ENCODE data around the gene CORO2A.
"Not testable (repeated sequence)": the region's sequence is repeated elsewhere in the genome, so short reads cannot be mapped to it uniquely, and the experiment has no call there.

Gene CORO2A

DNA sequence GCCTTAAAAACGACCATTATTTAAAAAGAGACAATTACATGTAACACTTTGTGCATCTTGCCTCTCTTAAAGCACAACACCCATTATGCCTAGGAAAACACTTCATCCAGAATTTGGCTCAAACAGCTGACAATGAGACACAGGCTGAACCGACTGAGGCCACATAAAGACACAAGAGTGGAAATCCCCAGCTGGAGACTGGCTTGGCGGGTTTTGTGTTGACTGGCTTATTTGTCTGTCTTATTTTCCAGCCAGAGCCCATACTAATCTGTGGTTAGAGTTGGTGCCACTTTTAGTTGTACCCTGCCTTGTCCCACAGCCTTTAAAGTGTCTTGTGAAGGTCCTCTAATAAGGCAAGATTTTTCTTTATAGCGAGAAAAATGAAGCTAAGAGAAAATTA is 94.6 kb downstream of the CORO2A start:
- no peak for DNase-seq (ENCODE audit: low read depth)
- no peak overlapping the region for H3K4me3 ChIP-seq (ENCODE audit: low read depth, low read length)

DNA sequence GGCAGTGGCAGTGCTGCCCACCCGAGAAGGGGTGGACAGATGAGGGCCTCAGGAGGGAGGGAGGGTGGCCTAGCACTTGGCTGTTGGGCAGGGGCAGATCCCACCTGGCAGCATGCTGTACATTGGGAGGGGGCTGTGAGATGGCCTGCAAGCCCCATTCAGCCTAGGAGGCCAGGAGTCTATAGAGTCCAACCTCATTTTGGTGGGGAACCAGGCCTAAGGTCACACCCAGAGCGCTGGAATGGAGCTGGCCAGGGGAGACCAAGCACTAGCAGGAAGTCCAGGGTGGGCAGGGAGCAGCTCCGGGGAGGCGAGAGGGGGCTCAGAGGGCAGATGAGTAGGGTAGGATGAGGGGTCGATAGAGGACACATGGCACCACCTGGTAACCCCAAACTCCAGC is 96.3 kb downstream of the CORO2A start:
- H3K4me3 ChIP-seq (ENCODE audit: low read depth, low read length), result no peak overlapping the region
- DNase-seq (ENCODE audit: low read depth), result no peak

DNA sequence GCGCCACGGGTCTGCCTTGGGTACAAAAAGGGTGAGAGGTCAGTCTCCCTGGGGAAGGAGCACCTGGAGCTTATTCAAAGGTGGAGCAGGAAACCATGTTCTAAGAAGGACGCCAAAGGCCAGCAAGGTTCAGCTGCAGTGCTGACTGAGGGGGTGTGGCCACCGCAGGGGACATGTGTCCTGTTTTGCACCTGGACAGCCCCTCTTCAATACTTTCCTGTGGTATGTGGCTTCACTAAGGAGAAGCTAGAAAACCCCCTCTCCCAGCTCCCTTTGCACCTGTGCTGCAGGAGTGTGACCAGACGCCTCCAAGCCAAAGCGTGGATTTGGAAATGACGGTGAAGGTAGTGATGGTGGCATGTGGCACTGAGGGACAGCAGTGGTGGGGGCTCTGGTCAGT is 97.0 kb downstream of the CORO2A start:
- no peak overlapping the region for H3K4me3 ChIP-seq (ENCODE audit: low read depth, low read length)
- DNase-seq (ENCODE audit: low read depth), result no peak

GRCh38 chr9:98094851-98095250 is 97.6 kb downstream of the CORO2A start:
- no peak for DNase-seq (ENCODE audit: low read depth)
- H3K4me3 ChIP-seq (ENCODE audit: low read depth, low read length), result no peak overlapping the region

GRCh38 chr9:98094316-98094715 is 98.1 kb downstream of the CORO2A start:
- no peak overlapping the region for H3K4me3 ChIP-seq (ENCODE audit: low read depth, low read length)
- DNase-seq (ENCODE audit: low read depth), result no peak

DNA sequence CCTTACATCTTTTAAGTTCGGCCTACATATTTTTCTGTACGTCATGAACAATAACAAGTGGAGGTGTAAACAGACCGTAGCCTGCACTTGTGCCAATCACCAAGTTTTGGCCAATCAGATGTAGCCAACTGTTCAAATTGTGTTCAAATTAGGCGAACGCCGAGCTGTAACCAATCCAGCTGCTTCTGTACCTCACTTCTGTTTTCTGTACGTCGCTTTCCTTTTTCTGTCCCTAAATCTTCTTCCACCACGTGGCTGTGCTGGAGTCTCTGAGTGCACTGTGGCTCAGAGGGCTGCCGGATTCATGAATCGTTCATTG is 99.9 kb downstream of the CORO2A start:
- H3K4me3 ChIP-seq (ENCODE audit: low read depth, low read length), result no peak overlapping the region
- DNase-seq (ENCODE audit: low read depth), result no peak

- DNase-seq (ENCODE audit: low read depth), result peak; percentile 19
- H3K4me3 ChIP-seq (ENCODE audit: low read depth, low read length), result no peak overlapping the region
These were observed 100.5 kb downstream of the CORO2A start for GRCh38 chr9:98091735-98092612.

- not testable (repeated sequence) for H3K4me3 ChIP-seq (ENCODE audit: low read depth, low read length); DNase-seq (ENCODE audit: low read depth)
These were observed 101.8 kb downstream of the CORO2A start for GRCh38 chr9:98090674-98091073.

DNA sequence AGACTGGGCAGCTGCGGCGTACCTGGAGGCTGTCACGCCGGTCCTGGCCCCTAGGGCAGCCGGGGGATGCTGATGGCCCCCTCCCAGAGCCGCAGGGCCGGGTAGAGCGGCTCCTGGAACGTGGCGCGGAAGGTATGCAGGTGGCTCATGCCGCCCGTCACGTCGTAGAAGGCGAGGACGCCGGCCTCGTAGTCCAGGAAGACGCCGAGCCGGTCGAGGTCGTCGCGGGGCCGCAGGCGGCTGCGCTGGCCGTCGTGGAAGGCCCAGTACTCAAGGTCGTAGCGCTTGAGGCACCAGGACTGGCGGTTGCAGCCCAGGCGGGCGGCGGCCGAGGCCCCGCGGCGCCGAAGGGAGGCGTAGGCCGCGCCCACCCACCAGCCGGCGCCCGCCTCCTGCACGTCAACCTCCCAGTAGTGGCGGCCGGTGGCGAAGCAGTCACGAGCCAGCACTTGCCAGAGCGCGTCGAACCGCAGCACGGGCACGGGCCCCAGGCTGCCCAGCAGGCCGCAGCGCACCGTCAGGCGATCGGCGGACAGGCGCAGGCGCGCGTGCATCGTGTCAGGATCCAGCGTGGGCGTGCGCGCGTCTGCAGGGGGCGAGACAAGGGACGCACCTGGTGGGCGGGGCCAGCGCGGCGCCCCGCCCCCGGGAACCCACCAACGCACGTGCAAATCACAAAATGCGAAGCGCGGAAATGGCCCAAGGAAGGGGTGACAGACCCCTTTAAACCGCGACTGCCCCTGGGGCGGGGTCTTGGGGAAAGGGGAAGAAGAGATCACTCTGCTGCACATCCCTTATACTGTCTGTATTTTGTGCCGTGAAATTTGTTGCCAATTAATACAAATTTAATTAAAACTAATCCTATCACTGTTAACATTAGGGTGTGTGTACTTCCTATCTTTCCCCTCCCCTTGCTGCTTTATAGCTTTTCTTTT is 104.8 kb downstream of the CORO2A start:
- peak; percentile 20 for DNase-seq (ENCODE audit: low read depth)
- peak overlapping the region; percentile 43 for H3K4me3 ChIP-seq (ENCODE audit: low read depth, low read length)

GRCh38 chr9:98086461-98086860 is 106.0 kb downstream of the CORO2A start:
- no peak for DNase-seq (ENCODE audit: low read depth)
- H3K4me3 ChIP-seq (ENCODE audit: low read depth, low read length), result no peak overlapping the region

- DNase-seq (ENCODE audit: low read depth), result no peak
- H3K4me3 ChIP-seq (ENCODE audit: low read depth, low read length), result no peak overlapping the region
These were observed 106.5 kb downstream of the CORO2A start for GRCh38 chr9:98085944-98086343.

DNA sequence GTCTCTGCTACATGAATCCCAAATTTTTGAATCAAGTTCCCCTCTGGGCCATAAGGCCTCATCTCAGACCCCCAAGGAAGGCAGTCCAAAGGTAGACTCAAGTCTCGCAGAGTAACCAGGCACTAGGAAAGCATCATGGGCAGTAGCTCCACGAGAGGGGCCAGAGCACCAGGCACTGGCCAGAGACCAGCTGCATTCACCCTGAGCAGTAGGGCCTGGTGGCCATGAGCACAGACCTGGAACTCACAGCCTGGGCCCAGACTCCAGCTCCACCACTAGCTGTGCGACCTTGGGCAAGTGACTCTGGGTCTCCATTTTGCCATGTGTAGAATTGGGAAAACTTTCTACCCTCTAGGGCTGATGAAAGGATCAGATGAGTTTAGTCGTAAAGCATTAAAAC is 107.4 kb downstream of the CORO2A start:
- DNase-seq (ENCODE audit: low read depth), result no peak
- H3K4me3 ChIP-seq (ENCODE audit: low read depth, low read length), result no peak overlapping the region

DNA sequence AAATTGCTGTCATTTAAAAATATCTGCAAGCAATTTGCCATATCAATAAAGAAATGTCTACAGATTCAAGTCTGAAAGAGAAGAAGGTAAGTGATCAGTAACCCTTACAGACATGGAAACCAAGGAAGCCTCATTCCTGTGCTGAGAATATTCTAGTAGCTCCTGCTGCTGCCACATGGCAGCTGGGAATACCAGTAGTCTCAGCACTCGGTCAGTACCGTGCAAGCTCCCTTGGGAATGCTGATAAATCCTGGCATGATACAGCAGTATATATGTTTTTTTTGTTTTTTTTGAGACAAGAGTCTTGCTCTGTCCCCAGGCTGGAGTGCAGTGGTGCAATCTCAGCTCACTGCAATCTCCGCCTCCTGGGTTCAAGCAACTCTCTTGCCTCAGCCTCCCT is 108.0 kb downstream of the CORO2A start:
- no peak overlapping the region for H3K4me3 ChIP-seq (ENCODE audit: low read depth, low read length)
- DNase-seq (ENCODE audit: low read depth), result no peak

DNA sequence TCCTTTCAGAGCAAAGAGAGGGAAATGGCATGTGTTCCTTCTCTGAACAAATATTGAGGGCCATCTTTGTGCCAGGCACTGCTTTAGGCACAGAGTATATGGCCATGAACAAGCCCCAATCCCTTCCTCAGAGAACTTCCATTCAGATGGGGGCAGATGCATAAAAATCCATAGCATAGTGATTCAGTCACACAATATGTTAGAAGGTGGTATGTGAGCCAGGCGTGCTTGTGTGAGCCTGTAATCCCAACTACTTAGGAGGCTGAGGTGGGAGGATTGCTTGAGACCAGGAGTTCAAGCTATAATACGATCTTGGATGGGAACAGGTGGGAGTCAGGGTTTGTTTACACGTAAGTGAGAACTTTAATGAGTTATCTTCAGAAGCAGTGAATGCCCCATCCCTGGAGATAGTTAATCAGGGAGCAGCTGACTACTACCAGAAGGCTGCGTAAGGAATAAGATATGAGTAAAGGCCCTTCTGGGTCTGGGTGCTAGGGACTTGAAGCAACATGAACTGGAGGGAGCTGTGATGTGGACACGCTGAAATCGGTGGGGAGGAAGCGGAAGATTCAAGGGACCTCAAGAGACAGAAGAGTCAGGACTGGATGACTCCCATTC is 108.8 kb downstream of the CORO2A start:
- no peak for DNase-seq (ENCODE audit: low read depth)
- H3K4me3 ChIP-seq (ENCODE audit: low read depth, low read length), result no peak overlapping the region

- H3K4me3 ChIP-seq (ENCODE audit: low read depth, low read length), result no peak overlapping the region
- no peak for DNase-seq (ENCODE audit: low read depth)
These were observed 109.4 kb downstream of the CORO2A start for GRCh38 chr9:98083061-98083501.

GRCh38 chr9:98081477-98082219 is 110.8 kb downstream of the CORO2A start:
- DNase-seq (ENCODE audit: low read depth), result peak; percentile 25
- H3K4me3 ChIP-seq (ENCODE audit: low read depth, low read length), result no peak overlapping the region

- H3K4me3 ChIP-seq (ENCODE audit: low read depth, low read length), result no peak overlapping the region
- no peak for DNase-seq (ENCODE audit: low read depth)
These were observed 111.7 kb downstream of the CORO2A start for GRCh38 chr9:98080780-98081179.

DNA sequence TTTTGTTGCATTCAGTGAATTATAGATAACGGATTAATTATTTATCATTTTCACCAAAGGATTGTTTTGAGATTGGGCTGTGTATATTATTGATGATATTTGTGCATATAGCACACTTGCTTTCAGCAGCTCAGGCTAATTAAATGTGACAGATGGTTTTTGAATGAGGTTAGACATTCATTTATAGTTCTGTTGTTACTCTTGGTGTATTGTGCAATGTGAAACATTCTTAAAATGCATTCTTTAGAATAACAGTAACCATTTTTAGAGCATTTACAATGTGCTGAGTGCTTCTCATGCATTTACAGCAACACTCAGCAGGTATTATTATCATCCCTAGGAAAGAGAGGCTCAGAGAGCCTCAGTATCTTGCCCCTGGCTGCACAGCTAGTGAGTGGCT is 112.1 kb downstream of the CORO2A start:
- no peak for DNase-seq (ENCODE audit: low read depth)

GRCh38 chr9:98078895-98079294 is 113.5 kb downstream of the CORO2A start:
- DNase-seq (ENCODE audit: low read depth), result no peak
- no peak overlapping the region for H3K4me3 ChIP-seq (ENCODE audit: low read depth, low read length)

More for the DNA sequence above, 112.1 kb downstream of the CORO2A start:
- H3K4me3 ChIP-seq (ENCODE audit: low read depth, low read length), result no peak overlapping the region

Data from skeletal muscle cell (primary cell).